Heart left ventricle (tissue), 16 donors: ENCODE measurements around the gene TRIM67. TPM values are rescaled to one million over a fixed set of nuclear protein-coding genes. Genes with fewer than 3 reads are reported as not detected.
A peak's percentile ranks its signal among the peaks of the same experiment; 100 is the strongest.

Experiments
- ATAC-seq, 4 donors: fragments of 200-7000 bp; cut with Tn5 transposase; one replicate each; pipeline ENCODE4 v1.9.1; 2020 to 2022; ENCODE audit warnings: moderate library complexity in 4 of 4, mild to moderate bottlenecking in 3 of 4, moderate number of reproducible peaks in 1 of 4
- DNase-seq, 5 donors: peaks; one replicate each; pipeline ENCODE4 v3.0.0-alpha.2; 2020
- H3K27ac ChIP-seq, 12 donors: fragments of 200-600 bp; sonication (generic) in 4 of 12; one replicate each; pipeline versions ENCODE4 v1.5.0 to v1.8.0; 2016 to 2022; ENCODE audit warnings: mild to moderate bottlenecking in 2 of 12
- H3K27me3 ChIP-seq, 9 donors: fragments of 200-600 bp; sonication (generic) in 2 of 9; one replicate each; pipeline versions ENCODE4 v1.5.1 to v1.8.0; 2016 to 2022; ENCODE audit warnings: mild to moderate bottlenecking in 3 of 9
- H3K36me3 ChIP-seq, 9 donors: fragments of 200-600 bp; sonication (generic) in 2 of 9; one replicate each; pipeline versions ENCODE4 v1.5.0 to v1.8.0; 2018 to 2022; ENCODE audit warnings: mild to moderate bottlenecking in 2 of 9
- H3K4me1 ChIP-seq, 12 donors: fragments of 200-600 bp; sonication (generic) in 4 of 12; one replicate each; pipeline versions ENCODE4 v1.5.0 to v1.8.0; 2016 to 2022; ENCODE audit warnings: mild to moderate bottlenecking in 3 of 12
- H3K4me3 ChIP-seq, 12 donors: fragments of 200-600 bp; sonication (generic) in 4 of 12; one replicate each; pipeline versions ENCODE4 v1.5.0 to v1.8.0; 2017 to 2022; ENCODE audit warnings: mild to moderate bottlenecking in 9 of 12, moderate library complexity in 4 of 12
- H3K9me3 ChIP-seq, 12 donors: fragments of 200-600 bp; sonication (generic) in 4 of 12; one replicate each; pipeline versions ENCODE4 v1.5.0 to v1.8.0; 2016 to 2022; ENCODE audit warnings: mild to moderate bottlenecking in 1 of 12
- CTCF ChIP-seq, 12 donors: fragments of 200-600 bp; sonication (generic) in 4 of 12; IDR thresholded peaks; one replicate each; pipeline versions ENCODE4 v1.5.0 to v1.8.0; 2018 to 2022; ENCODE audit warnings: antibody characterized with exemption in 12 of 12, mild to moderate bottlenecking in 5 of 12
- POLR2A ChIP-seq, 2 donors: fragments of 450-650 bp; IDR thresholded peaks; one replicate each; pipeline ENCODE4 v1.6.1; 2017; ENCODE audit warnings: antibody characterized with exemption in 2 of 2, mild to moderate bottlenecking in 2 of 2, moderate library complexity in 2 of 2
- whole genome bisulfite sequencing, 4 donors: extraction: QIAGEN DNeasy Blood & Tissue Kit in 2 of 4; methylation state at CpG; one replicate each; pipeline versions ENCODE4 v1.1.5 to v1.1.7; 2013 to 2018; 5-methylcytosine and 5-hydroxymethylcytosine counted together
- intact Hi-C, 10 donors: fragments of 100-400 bp; cut with DNase I; formaldehyde crosslinking; loops; one replicate each; pipeline versions ENCODE4 v1.11.1 to v1.14.2; 2022
- polyA plus RNA-seq, 2 donors: library from polyadenylated mRNA; stranded (reverse); fragments of 200-250 nt; gene quantifications; one replicate each; pipeline ENCODE4 v1.2.3, GENCODE V29; 2013
- total RNA-seq, 9 donors: library from RNA; depleted of rRNA in 2 of 9; stranded (reverse); fragments of >200 nt in 2 of 9; fragmentation: NEBNext Ultra II Directional in 3 of 9; extraction: Animal tissue kit (Norgen Biotek cat#: 25700) in 3 of 9; gene quantifications; one replicate each; pipeline versions ENCODE4 v1.1.0 to v1.2.4, GENCODE V29; 2016 to 2023
- donor health status: ischemic (EF 13 %, LVEDD 7.1; RV severe dilation, severe dysfunction).
- donor health status: healthy with polysubstance abuse.
- donor health status: DM: no; HTN: yes; CAD: no.
- donor health status: DM: no; HTN: no; CAD: no.
- donor health status: ischemic (EF 25% LVEDD 6.9; RV normal size, moderate dysfunction).
- donor health status: ischemic (EF 25% LVEDD 5.7; RV mildly dilated, moderate dysfunction).
- donor health status: healthy.
- donor health status: DM: yes; HTN: yes; CAD: no.
- donor health status: ischemic (EF 35%, LVEDD 5.7; RV mildly dilated, moderate dysfunction).
- donor health status: nonischemic (EF 11% LVEDD 7.7; RV severe dilation, severe dysfunction).
- donor health status: DM: yes; HTN: yes; CAD: no.
- donor health status: PGD.
- donor health status: ischemic (EF 29% LVEDD 5.4; RV normal size, mild dysfunction).
- donor health status: nonischemic (EF 23%, LVEDD 6.1; RV moderate dilation, normal function).

TRIM67 gene
- total and polyA plus RNA-seq, 11 donors = 0.12 to 0.16 (median 0.13) TPM; not detected in 8

GRCh38 chr1:231170875-231171274 is 9.0 kb downstream of the TRIM67 start:
- Histone ChIP-seq H3K9me3 (no peaks in the 10 kb centered on the region), H3K27me3 (peaks cover 0 to 15% (median 0%) of the 10 kb centered on the region in 9 donors), H3K27ac (no peak overlapping the region), H3K4me1 (no peaks in the 10 kb centered on the region), H3K4me3 (no peak overlapping the region), H3K36me3 (no peaks in the 10 kb centered on the region)
- 94 to 100% (median 98%) methylated on average over 1 of the region's 1 CpG for WGBS, 4 donors
- TF ChIP-seq CTCF (IDR thresholded peaks at IDR 0.05) (no peak), POLR2A (IDR thresholded peaks at IDR 0.05) (no peak)
- no peak for DNase-seq
- no peak for ATAC-seq
- intact Hi-C loops = no loop called here

GRCh38 chr1:231171623-231172197 is 9.9 kb downstream of the TRIM67 start:
- Histone ChIP-seq H3K4me1 (no peaks in the 10 kb centered on the region), H3K27me3 (peaks cover 0 to 12% (median 0%) of the 10 kb centered on the region in 9 donors), H3K9me3 (no peaks in the 10 kb centered on the region), H3K27ac (no peak overlapping the region), H3K36me3 (no peaks in the 10 kb centered on the region), H3K4me3 (no peak overlapping the region)
- DNase-seq (no peak), ATAC-seq (no peak)
- TF ChIP-seq CTCF (IDR thresholded peaks at IDR 0.05) (no peak), POLR2A (IDR thresholded peaks at IDR 0.05) (no peak)
- 80 to 86% (median 83%) methylated on average over 6 of the region's 6 CpGs for WGBS, 4 donors
- intact Hi-C loops = no loop called here

- 25 to 32% (median 29%) methylated on average over 3 of the region's 3 CpGs for WGBS, 4 donors
- Histone ChIP-seq H3K27ac (no peak overlapping the region), H3K27me3 (peaks cover 0 to 17% (median 0%) of the 10 kb centered on the region in 9 donors), H3K36me3 (no peaks in the 10 kb centered on the region), H3K4me1 (no peaks in the 10 kb centered on the region), H3K9me3 (no peaks in the 10 kb centered on the region), H3K4me3 (no peak overlapping the region)
- intact Hi-C loops = no loop called here
- ATAC-seq (peak; percentile 58 to 90 (median 87)), DNase-seq (peak in 3 of 5 donors; percentile 32 to 80 (median 45))
- no peak for TF ChIP-seq POLR2A (IDR thresholded peaks at IDR 0.05)
- TF ChIP-seq CTCF (IDR thresholded peaks at IDR 0.05) = no peak
Measured at GRCh38 chr1:231172411-231172810, 10.6 kb downstream of the TRIM67 start.

GRCh38 chr1:231176421-231176820 is 14.6 kb downstream of the TRIM67 start:
- no peaks in the 10 kb centered on the region for H3K36me3 ChIP-seq
- TF ChIP-seq POLR2A (IDR thresholded peaks at IDR 0.05) (no peak), CTCF (IDR thresholded peaks at IDR 0.05) (no peak)
- DNase-seq = no peak
- H3K4me3 ChIP-seq = no peak overlapping the region
- intact Hi-C loops = no loop called here
- H3K27ac ChIP-seq = no peak overlapping the region
- H3K27me3 ChIP-seq = peaks cover 0 to 17% (median 0%) of the 10 kb centered on the region in 9 donors
- peaks cover 0 to 11% (median 0%) of the 10 kb centered on the region in 12 donors for H3K9me3 ChIP-seq
- WGBS, 4 donors = 0 to 43% (median 33%) methylated on average over 1 of the region's 1 CpG
- no peak for ATAC-seq
- no peaks in the 10 kb centered on the region for H3K4me1 ChIP-seq
